Measurements from ENCODE around the gene TOMM40L. TPM values are rescaled to one million over a fixed set of nuclear protein-coding genes. Genes with fewer than 3 reads are reported as not detected.
"Not testable (repeated sequence)": the region's sequence is repeated elsewhere in the genome, so short reads cannot be mapped to it uniquely, and the experiment has no call there.

Gene TOMM40L
- total RNA-seq, 1 donor, result 10.0 TPM

GRCh38 chr1:161250100-161250499 lies 24.2 kb downstream of the TOMM40L start:
- not testable (repeated sequence) for H3K4me1 ChIP-seq (ENCODE audit: insufficient read depth, low read length); H3K27me3 ChIP-seq (ENCODE audit: insufficient read depth, low read length); H3K4me3 ChIP-seq (ENCODE audit: low read length); H3K9me3 ChIP-seq (ENCODE audit: low read depth, low read length)

- H3K4me3 ChIP-seq (ENCODE audit: low read length), result no peak overlapping the region
- no peaks in the 10 kb centered on the region for H3K4me1 ChIP-seq (ENCODE audit: insufficient read depth, low read length)
- H3K9me3 ChIP-seq (ENCODE audit: low read depth, low read length), result no peaks in the 10 kb centered on the region
- no peaks in the 10 kb centered on the region for H3K27me3 ChIP-seq (ENCODE audit: insufficient read depth, low read length)
Measured at GRCh38 chr1:161250829-161251228, 25.0 kb downstream of the TOMM40L start.

- peaks cover under 1% of the 10 kb centered on the region for H3K9me3 ChIP-seq (ENCODE audit: low read depth, low read length)
- no peaks in the 10 kb centered on the region for H3K4me1 ChIP-seq (ENCODE audit: insufficient read depth, low read length)
- no peak overlapping the region for H3K4me3 ChIP-seq (ENCODE audit: low read length)
- no peaks in the 10 kb centered on the region for H3K27me3 ChIP-seq (ENCODE audit: insufficient read depth, low read length)
Measured at GRCh38 chr1:161251579-161251978, 25.7 kb downstream of the TOMM40L start.

- H3K4me3 ChIP-seq (ENCODE audit: low read length); H3K9me3 ChIP-seq (ENCODE audit: low read depth, low read length); H3K4me1 ChIP-seq (ENCODE audit: insufficient read depth, low read length): not testable (repeated sequence)
- H3K27me3 ChIP-seq (ENCODE audit: insufficient read depth, low read length), result peaks cover 34% of the 10 kb centered on the region
Measured at GRCh38 chr1:161255302-161255701, 29.4 kb downstream of the TOMM40L start.

DNA sequence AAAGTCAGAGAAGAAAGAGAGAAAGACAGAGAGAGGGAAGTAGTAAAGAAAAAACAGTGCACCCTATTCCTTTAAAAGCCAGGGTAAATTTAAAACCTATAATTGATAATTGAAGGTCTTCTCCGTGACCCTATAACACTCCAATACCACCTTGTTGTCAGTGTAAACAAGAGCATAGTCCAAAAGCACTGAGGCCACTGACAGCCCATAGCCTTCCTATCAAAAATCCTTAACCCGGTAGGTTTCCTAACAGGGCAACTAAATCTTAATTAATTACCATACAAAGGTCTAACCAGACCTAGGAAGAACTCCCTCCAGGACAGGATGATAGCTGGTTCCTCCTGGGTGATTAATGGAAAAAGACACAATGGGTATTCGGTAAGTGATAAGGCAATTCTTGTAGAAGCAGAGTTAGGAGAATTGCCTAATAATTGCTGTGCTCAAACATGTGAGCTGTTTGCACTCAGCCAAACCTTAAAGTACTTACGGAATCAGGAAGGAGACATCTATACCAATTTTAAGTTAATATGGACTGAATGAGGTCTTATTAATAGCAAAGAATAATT lies 30.2 kb downstream of the TOMM40L start:
- not testable (repeated sequence) for H3K4me1 ChIP-seq (ENCODE audit: insufficient read depth, low read length)

GRCh38 chr1:161257109-161257508 lies 31.2 kb downstream of the TOMM40L start:
- H3K4me1 ChIP-seq (ENCODE audit: insufficient read depth, low read length); H3K9me3 ChIP-seq (ENCODE audit: low read depth, low read length); H3K4me3 ChIP-seq (ENCODE audit: low read length): not testable (repeated sequence)
- H3K27me3 ChIP-seq (ENCODE audit: insufficient read depth, low read length), result peaks cover 48% of the 10 kb centered on the region

More for the DNA sequence above, 30.2 kb downstream of the TOMM40L start:
- H3K4me3 ChIP-seq (ENCODE audit: low read length); H3K9me3 ChIP-seq (ENCODE audit: low read depth, low read length): not testable (repeated sequence)
- peaks cover 41% of the 10 kb centered on the region for H3K27me3 ChIP-seq (ENCODE audit: insufficient read depth, low read length)

DNA sequence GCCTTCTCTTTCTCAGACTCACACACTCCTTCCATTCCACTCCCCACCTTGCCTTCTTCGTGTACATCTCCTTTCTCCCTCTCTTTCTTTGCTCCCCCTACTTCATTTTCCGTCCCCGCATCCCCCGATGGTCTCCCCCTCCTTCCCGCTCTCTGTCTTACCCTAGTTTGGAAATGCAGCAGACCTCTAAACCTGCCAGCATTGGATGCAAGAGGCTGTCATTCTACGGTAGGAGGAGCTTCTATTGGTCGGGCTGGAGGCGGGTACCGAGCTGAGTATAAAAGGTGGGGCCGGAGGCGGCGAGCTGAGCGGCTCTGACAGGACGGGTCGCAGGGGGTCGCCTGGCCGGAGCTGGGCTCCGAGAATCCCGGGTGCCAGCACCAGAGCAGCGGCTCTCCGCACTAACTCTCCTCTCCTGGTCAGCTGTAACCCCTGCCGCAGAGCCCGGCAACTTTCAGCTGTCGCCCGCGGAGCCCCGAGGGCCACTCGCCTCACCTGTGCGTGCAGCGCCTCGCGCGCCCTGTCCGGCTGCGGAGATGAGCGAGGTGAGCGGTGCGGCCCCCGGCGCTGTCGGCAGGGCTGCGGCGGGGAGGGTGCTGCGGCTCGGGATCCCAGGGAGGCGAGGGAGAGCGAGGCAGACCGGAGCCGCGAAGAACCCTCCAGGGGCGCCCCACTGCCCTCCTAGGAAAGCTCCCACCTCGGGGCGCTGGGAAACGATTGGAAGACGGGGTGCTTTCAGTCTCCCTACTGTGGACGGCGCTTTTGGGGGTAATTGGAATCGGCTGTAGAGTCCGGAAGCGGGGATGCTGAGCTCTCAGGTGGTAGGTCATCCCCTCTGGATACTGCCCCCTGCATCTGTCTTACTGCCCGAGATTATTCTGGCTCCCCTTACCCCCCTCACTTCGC lies 32.8 kb downstream of the TOMM40L start, which contains the start of gene PCP4L1:
Gene PCP4L1 (plus strand): TSS at position 307 of the 906 bp plus-strand sequence. CDS start 230 bp downstream, at position 537.
- Histone ChIP-seq H3K27me3 (ENCODE audit: insufficient read depth, low read length) (peaks cover 48% of the 10 kb centered on the region), H3K4me1 (ENCODE audit: insufficient read depth, low read length) (peaks cover 10% of the 10 kb centered on the region), H3K9me3 (ENCODE audit: low read depth, low read length) (peaks cover 9% of the 10 kb centered on the region), H3K4me3 (ENCODE audit: low read length) (no peak within 1 kb of the TSS)

- peaks cover 9% of the 10 kb centered on the region for H3K9me3 ChIP-seq (ENCODE audit: low read depth, low read length)
- H3K27me3 ChIP-seq (ENCODE audit: insufficient read depth, low read length), result peaks cover 48% of the 10 kb centered on the region
- no peak overlapping the region for H3K4me3 ChIP-seq (ENCODE audit: low read length)
- peaks cover 10% of the 10 kb centered on the region for H3K4me1 ChIP-seq (ENCODE audit: insufficient read depth, low read length)
Measured at GRCh38 chr1:161259345-161259702, 33.5 kb downstream of the TOMM40L start.

DNA sequence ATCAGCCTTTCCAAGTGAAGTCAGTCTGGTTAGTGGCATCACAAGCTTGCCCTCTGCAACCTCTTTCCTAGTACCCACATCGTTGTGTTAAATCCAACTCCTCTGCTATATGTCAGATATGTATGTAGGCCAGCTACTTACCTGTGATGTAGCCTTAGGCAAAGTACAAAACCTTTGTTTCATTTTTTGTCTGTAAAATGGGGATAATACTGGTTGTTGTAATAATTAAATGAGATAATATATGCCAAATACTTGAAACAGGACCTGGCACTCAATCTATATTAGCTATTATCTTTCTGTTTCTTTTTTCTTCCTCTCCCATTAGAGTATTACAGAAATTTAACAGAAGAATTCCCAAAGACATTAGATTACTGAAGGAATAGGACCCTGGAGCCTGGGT lies 33.9 kb downstream of the TOMM40L start:
- Histone ChIP-seq H3K27me3 (ENCODE audit: insufficient read depth, low read length) (peaks cover 48% of the 10 kb centered on the region), H3K9me3 (ENCODE audit: low read depth, low read length) (peaks cover 9% of the 10 kb centered on the region), H3K4me1 (ENCODE audit: insufficient read depth, low read length) (peaks cover 10% of the 10 kb centered on the region), H3K4me3 (ENCODE audit: low read length) (no peak overlapping the region)

- Histone ChIP-seq H3K4me3 (ENCODE audit: low read length) (no peak overlapping the region), H3K9me3 (ENCODE audit: low read depth, low read length) (peaks cover 9% of the 10 kb centered on the region), H3K4me1 (ENCODE audit: insufficient read depth, low read length) (peaks cover 10% of the 10 kb centered on the region), H3K27me3 (ENCODE audit: insufficient read depth, low read length) (peaks cover 48% of the 10 kb centered on the region)
Measured at GRCh38 chr1:161260376-161261260, 34.8 kb downstream of the TOMM40L start.

GRCh38 chr1:161261261-161262235 lies 35.7 kb downstream of the TOMM40L start:
- H3K9me3 ChIP-seq (ENCODE audit: low read depth, low read length), result peaks cover 9% of the 10 kb centered on the region
- peaks cover 10% of the 10 kb centered on the region for H3K4me1 ChIP-seq (ENCODE audit: insufficient read depth, low read length)
- H3K27me3 ChIP-seq (ENCODE audit: insufficient read depth, low read length), result peaks cover 48% of the 10 kb centered on the region
- H3K4me3 ChIP-seq (ENCODE audit: low read length), result no peak overlapping the region

DNA sequence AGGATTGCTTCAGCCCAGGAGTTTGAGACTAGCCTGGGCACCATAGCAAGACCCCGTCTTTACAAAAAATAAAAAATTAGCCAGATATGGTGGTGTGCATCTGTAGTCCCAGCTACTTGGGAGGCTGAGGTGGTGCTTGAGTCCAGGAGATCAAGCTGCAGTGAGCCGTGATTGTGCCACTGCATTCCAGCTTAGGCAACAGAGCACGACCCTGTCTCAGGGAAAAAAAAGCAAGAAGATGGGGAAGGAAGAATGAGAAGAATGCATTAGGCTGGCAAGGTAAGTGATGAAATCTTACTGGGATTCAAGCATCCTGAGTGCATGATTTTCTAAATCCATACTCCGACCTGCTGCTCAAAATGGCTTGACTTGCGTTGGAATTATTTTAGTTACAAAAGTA lies 39.4 kb downstream of the TOMM40L start:
- Histone ChIP-seq H3K4me3 (ENCODE audit: low read length) (no peak overlapping the region), H3K4me1 (ENCODE audit: insufficient read depth, low read length) (peaks cover 8% of the 10 kb centered on the region), H3K9me3 (ENCODE audit: low read depth, low read length) (no peaks in the 10 kb centered on the region), H3K27me3 (ENCODE audit: insufficient read depth, low read length) (peaks cover 14% of the 10 kb centered on the region)

DNA sequence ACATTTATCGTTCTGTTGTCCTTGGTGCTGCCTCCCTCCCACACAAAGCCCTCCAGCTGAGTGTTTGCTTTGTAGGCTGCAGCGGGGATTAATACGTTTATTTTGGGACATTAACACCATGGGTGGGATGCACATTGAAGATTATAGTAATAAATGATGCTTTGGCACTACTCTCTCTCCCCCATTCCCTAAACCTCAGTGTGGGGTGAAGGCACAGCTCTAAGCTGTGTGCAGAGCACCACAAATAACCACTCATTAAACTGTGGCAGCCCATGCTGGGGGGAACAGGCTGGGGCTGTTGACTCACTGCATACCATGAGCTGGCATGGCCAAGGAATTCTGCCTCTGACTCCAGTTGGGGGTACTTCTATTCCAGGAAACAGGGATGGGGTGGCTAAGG lies 40.3 kb downstream of the TOMM40L start:
- Histone ChIP-seq H3K4me3 (ENCODE audit: low read length) (no peak overlapping the region), H3K9me3 (ENCODE audit: low read depth, low read length) (no peaks in the 10 kb centered on the region), H3K27me3 (ENCODE audit: insufficient read depth, low read length) (peaks cover 5% of the 10 kb centered on the region), H3K4me1 (ENCODE audit: insufficient read depth, low read length) (peaks cover 8% of the 10 kb centered on the region)

DNA sequence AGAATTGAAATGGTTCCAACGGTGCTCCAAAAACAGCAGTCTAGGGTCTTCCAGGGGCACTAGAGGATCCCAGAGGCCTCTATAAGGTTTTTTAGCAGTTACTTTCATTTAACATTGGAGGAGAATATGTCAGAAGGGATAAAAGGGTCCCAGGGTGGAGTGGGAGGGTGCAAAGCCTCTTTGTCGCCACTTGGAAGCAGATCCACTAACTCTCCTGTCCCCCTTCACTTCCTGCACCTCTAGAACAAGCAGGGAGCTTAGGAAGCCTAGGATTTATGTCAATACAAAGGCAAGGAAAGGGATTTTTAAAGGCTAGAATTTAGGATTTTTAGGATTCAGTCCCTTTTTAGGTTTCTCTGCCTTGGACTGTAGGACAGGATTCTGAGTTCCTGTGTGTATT lies 41.0 kb downstream of the TOMM40L start:
- H3K27me3 ChIP-seq (ENCODE audit: insufficient read depth, low read length), result no peaks in the 10 kb centered on the region
- H3K4me1 ChIP-seq (ENCODE audit: insufficient read depth, low read length), result peaks cover 8% of the 10 kb centered on the region
- no peak overlapping the region for H3K4me3 ChIP-seq (ENCODE audit: low read length)
- H3K9me3 ChIP-seq (ENCODE audit: low read depth, low read length), result no peaks in the 10 kb centered on the region
